Central memory CD8-positive, alpha-beta T cell (primary cell): ENCODE results near the gene CHPT1.
A peak's percentile ranks its signal among the peaks of the same experiment; 100 is the strongest.
"Not testable (repeated sequence)": the region's sequence is repeated elsewhere in the genome, so short reads cannot be mapped to it uniquely, and the experiment has no call there.

Experiments
- ATAC-seq: fragments of 150-1000 bp; cut with Tn5 transposase; replicated peaks from 2 replicates; pipeline ENCODE4 v1.10.0; 2022; ENCODE audit warnings: mild to moderate bottlenecking, moderate FRiP score, moderate number of reproducible peaks; ENCODE audit not compliant: poor library complexity, severe bottlenecking; ENCODE audit errors: extremely low read depth
- DNase-seq, 2 donors: peaks; one replicate each; pipeline ENCODE4 v3.0.0; 2021; ENCODE audit warnings: low spot score in 2 of 2
- H3K27ac Mint-ChIP-seq: one replicate; pipeline ENCODE4 v1.8.0; 2022; ENCODE audit warnings: low read depth, mild to moderate bottlenecking, moderate library complexity, mixed read lengths
- H3K27me3 Mint-ChIP-seq: one replicate; pipeline ENCODE4 v1.8.0; 2022; ENCODE audit warnings: mixed read lengths
- H3K36me3 Mint-ChIP-seq: one replicate; pipeline ENCODE4 v1.8.0; 2022; ENCODE audit warnings: mild to moderate bottlenecking, moderate library complexity, mixed read lengths; ENCODE audit not compliant: insufficient read depth
- H3K4me1 Mint-ChIP-seq: one replicate; pipeline ENCODE4 v1.8.0; 2022; ENCODE audit warnings: mixed read lengths
- H3K4me3 Mint-ChIP-seq: one replicate; pipeline ENCODE4 v1.8.0; 2022; ENCODE audit warnings: mild to moderate bottlenecking, moderate library complexity, mixed read lengths
- H3K9me3 Mint-ChIP-seq: one replicate; pipeline ENCODE4 v1.8.0; 2022; ENCODE audit warnings: mixed read lengths

The CHPT1 gene

DNA sequence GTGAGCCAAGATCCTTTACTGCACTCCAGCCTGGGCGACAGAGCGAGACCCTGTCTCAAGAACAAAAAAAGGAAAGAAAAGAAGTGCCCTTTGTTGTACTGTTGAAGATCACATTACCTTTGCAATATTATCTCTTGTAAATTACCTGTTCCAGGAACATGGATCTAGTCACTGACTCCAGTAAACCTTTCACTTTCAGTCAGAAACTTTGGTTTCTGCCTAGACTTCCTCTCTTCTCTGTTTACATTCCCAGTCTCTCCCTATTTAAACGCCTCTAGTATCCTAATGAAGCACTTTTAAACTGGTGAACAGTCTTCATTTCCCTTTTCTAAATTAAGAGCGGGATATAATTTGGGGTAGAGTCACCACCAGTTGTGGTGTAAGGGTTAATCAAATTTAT lies 12.8 kb downstream of the CHPT1 start:
- H3K4me3 Mint-ChIP-seq = no peak overlapping the region
- H3K27me3 Mint-ChIP-seq = no peaks in the 10 kb centered on the region
- H3K27ac Mint-ChIP-seq = no peak overlapping the region
- ATAC-seq (no peak), DNase-seq (no peak)
- peaks cover 29% of the 10 kb centered on the region for H3K4me1 Mint-ChIP-seq
- no peaks in the 10 kb centered on the region for H3K36me3 Mint-ChIP-seq
- no peaks in the 10 kb centered on the region for H3K9me3 Mint-ChIP-seq

DNA sequence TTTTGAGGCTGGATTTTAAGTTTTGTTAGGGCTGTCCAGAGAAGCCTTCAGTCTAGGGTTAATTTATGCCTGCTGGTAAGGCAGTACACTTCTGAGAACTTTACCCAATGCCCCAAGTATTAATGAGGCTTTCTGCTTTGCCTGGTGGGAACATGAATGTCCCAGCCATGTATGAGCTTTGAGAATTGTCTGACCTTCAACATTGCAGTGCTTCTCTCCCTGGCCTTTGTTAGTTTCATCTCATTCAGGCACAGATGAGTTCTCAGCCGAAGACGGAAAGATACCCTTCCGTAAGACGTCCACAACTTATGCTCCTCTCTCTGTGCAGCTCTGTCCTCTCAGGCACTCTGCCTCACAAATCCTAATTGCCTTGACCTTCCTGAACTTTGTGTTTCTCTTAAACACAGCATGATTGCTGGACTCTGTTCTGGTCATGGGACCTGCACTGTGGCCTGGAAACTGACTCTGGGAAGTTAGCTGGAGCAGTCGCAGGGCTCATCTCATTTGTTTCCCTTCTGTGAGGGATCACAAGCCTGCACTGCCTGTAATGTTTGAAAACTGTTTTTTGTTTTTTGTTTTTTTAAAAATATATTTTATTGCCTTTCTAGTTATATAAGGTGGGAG lies 15.7 kb downstream of the CHPT1 start:
- Mint-ChIP-seq H3K4me3 (no peak overlapping the region), H3K36me3 (no peaks in the 10 kb centered on the region), H3K27ac (no peak overlapping the region)

DNA sequence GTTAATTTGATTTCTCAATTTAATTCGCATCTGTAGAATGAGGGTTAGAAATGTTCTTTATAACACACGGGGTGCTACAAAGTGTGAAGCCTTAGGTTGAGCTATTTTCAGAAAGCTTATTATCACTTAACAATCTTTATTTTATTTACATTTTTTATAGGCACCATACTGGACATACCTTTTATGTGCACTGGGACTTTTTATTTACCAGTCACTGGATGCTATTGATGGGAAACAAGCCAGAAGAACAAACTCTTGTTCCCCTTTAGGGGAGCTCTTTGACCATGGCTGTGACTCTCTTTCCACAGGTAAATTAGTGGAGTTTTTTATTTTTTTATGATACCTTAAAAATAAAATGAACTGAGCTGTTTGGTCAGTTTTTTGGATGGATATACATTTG lies 16.5 kb downstream of the CHPT1 start:
- DNase-seq (no peak), ATAC-seq (no peak)
- Mint-ChIP-seq H3K4me1 (peaks cover 18% of the 10 kb centered on the region), H3K36me3 (no peaks in the 10 kb centered on the region), H3K27me3 (no peaks in the 10 kb centered on the region), H3K9me3 (no peaks in the 10 kb centered on the region), H3K27ac (no peak overlapping the region), H3K4me3 (no peak overlapping the region)

More for the DNA sequence above, 15.7 kb downstream of the CHPT1 start:
- ATAC-seq (no peak), DNase-seq (no peak)
- Mint-ChIP-seq H3K4me1 (peaks cover 18% of the 10 kb centered on the region), H3K27me3 (no peaks in the 10 kb centered on the region), H3K9me3 (no peaks in the 10 kb centered on the region)

DNA sequence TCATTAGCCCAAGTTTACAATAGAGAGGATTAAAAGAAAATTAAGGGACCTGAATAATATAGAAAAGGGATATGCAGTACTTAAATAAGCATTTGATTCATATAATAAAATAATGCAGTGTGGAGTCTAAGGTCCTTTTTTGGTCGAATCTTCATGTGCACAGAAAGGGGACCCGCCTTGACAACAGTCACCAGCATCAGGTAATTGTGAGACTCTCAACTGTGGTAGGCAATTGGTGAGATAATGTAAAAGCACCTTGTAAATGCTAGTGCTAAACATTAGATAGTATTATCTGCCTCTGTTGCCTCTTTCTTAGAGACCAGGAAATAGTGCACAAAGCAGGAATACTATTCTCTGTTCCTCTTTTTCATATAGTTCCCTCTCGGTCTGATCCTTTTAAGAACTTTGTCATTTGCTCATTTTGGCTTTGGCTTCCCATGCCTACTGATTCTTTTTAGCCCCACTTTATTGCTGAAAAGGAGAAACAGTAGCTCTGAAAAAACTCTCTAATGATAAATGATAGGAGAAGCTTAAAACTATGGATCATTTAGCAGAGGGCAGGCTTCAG lies 17.5 kb downstream of the CHPT1 start:
- H3K36me3 Mint-ChIP-seq = peaks cover under 1% of the 10 kb centered on the region
- H3K9me3 Mint-ChIP-seq = no peaks in the 10 kb centered on the region
- H3K4me1 Mint-ChIP-seq = peaks cover 10% of the 10 kb centered on the region
- H3K27me3 Mint-ChIP-seq = no peaks in the 10 kb centered on the region
- H3K27ac Mint-ChIP-seq = peak overlapping the region; percentile 37
- ATAC-seq (no peak), DNase-seq (no peak)
- no peak overlapping the region for H3K4me3 Mint-ChIP-seq

DNA sequence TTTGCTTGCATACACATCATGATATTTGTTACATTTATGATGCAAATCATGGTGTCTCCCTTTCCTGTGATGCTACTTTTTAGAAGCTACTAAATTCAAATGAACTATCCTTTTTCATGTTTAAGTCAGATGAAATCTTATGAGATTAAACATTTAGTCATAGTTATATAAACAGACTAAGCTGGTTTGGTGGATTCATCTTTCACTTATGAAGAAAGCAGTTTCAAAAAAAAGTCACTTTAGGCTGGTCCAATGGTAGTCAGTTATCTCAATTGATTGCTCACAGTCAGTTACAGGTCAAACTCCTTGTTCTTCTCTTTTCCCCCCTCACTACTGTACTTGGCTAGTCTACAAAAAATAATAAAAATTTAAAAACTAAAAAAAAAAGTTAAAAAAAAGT lies 22.1 kb downstream of the CHPT1 start:
- Mint-ChIP-seq H3K27ac (no peak overlapping the region), H3K36me3 (peaks cover 4% of the 10 kb centered on the region), H3K4me3 (no peak overlapping the region), H3K27me3 (no peaks in the 10 kb centered on the region), H3K4me1 (no peaks in the 10 kb centered on the region), H3K9me3 (no peaks in the 10 kb centered on the region)
- DNase-seq (no peak), ATAC-seq (no peak)

DNA sequence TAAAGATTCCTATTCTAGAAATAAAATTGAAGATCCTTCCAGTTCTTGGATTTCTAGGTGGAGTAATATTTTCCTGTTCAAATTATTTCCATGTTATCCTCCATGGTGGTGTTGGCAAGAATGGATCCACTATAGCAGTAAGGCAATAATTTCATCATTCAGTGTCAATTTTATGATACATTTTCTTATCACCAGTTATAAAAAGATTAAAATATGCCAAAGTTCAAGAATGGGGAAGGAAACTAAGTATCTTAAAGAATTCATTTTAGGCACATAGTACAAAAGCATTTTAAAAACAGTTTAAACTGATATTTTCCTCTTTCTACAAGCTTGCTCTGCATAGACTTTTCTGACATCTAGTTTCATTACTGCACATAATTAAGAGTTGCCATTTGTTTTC lies 22.7 kb downstream of the CHPT1 start:
- ATAC-seq = no peak
- Mint-ChIP-seq H3K27me3 (no peaks in the 10 kb centered on the region), H3K36me3 (peaks cover 4% of the 10 kb centered on the region), H3K4me3 (no peak overlapping the region), H3K27ac (no peak overlapping the region), H3K4me1 (no peaks in the 10 kb centered on the region), H3K9me3 (no peaks in the 10 kb centered on the region)
- DNase-seq = no peak

DNA sequence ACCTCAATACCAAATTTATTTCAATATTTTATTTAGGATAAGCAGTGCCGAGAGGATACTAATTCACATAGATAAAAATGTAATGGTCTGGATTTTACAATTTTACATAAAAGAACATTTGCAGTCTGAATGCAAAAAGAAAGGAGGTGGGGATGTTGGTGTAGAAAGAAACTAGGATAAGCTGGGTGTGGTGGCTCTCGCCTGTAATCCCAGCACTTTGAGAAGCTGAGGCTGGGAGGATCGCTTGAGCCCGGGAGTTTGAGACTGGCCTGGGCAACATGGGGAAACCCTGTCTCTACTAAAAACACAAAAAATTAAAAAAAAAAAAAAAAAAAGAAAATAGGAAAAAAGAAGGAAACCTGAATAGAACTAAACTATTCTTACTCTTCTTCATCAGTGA lies 25.0 kb downstream of the CHPT1 start:
- Mint-ChIP-seq H3K27ac (no peak overlapping the region), H3K36me3 (peaks cover 10% of the 10 kb centered on the region), H3K4me1 (no peaks in the 10 kb centered on the region), H3K4me3 (no peak overlapping the region), H3K9me3 (no peaks in the 10 kb centered on the region), H3K27me3 (no peaks in the 10 kb centered on the region)
- no peak for DNase-seq
- ATAC-seq = no peak

DNA sequence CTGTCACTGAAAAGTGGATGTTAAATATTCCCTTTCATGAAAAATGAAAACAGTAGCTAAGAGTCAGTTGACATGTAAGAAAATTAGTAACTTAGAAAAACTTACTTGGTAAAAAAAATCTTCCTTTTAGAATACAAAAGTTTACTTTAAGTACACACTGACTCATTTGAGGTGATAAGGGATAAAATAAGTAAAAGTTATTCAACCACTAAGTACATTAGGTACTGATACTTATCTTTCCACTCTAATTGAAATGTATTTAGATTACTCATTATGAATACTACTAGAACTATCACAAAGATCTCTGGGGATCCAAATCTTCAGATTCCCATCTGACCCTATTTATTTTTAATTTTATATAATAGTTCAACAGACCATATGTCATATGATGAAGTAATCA lies 29.7 kb downstream of the CHPT1 start:
- ATAC-seq (no peak), DNase-seq (no peak)
- H3K9me3 Mint-ChIP-seq = no peaks in the 10 kb centered on the region
- no peak overlapping the region for H3K27ac Mint-ChIP-seq
- H3K4me1 Mint-ChIP-seq = no peaks in the 10 kb centered on the region
- peaks cover 19% of the 10 kb centered on the region for H3K36me3 Mint-ChIP-seq
- H3K27me3 Mint-ChIP-seq = no peaks in the 10 kb centered on the region
- H3K4me3 Mint-ChIP-seq = no peak overlapping the region

DNA sequence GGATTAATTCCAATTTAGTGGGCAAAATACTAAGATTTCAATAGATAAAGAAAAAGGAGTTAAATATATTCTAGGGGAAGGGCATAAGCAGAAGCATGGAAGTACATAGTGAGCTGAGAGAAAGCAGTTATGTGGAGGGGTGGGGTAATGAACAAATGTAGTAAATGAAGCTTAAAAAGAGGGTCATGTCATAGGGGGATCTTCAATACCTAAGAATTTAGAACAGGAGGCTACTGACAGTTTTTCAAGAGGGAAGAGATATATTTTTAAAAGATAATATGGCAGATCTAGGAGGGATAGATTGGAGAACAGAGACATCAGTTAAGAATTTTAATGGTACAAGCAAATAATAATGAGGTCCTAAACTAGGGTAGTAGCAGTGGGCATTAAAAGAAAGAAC lies 32.4 kb downstream of the CHPT1 start:
- Mint-ChIP-seq H3K4me1 (no peaks in the 10 kb centered on the region), H3K27me3 (no peaks in the 10 kb centered on the region), H3K4me3 (no peak overlapping the region), H3K9me3 (no peaks in the 10 kb centered on the region), H3K36me3 (peaks cover 16% of the 10 kb centered on the region), H3K27ac (no peak overlapping the region)
- DNase-seq (no peak), ATAC-seq (no peak)

DNA sequence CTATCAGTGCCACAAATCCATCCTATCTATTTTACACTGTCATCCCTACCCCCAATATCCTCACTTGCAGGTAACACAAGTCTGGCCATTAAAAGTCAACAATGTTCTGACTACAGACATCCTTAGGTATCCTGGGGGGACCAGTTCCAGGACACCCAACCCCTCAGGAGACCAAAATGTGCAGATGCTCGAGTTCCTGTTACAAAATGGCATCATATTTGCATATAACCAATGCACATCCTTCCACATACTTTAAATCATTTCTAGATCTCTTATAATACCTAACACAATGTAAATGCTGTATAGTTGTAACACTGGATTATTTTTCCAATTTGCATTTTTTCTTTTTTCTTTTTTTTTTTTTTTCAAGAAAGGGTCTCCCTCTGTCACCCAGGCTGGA lies 34.9 kb downstream of the CHPT1 start:
- no peaks in the 10 kb centered on the region for H3K27me3 Mint-ChIP-seq
- no peak for ATAC-seq
- peaks cover 11% of the 10 kb centered on the region for H3K36me3 Mint-ChIP-seq
- H3K27ac Mint-ChIP-seq = no peak overlapping the region
- no peak overlapping the region for H3K4me3 Mint-ChIP-seq
- H3K9me3 Mint-ChIP-seq = no peaks in the 10 kb centered on the region
- no peak for DNase-seq
- H3K4me1 Mint-ChIP-seq = no peaks in the 10 kb centered on the region

DNA sequence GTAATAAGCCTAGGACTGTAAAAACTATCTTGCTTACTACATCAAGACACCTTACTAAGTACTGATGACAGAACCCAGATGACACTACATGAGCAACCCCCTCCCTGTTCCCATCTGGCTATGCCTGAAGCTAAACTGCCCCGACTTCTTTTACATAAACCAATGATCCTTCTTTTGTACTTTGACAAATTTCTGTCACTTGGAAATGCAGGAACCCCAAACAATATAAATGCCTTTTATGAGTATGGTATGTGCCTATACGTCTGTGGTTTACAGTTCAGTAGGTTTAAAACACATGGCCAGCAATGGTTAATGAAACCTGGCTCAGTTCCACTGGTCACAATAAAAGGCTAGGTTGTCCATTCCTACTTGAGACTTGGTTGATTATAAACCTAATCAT lies 35.7 kb downstream of the CHPT1 start:
- Mint-ChIP-seq H3K27me3 (no peaks in the 10 kb centered on the region), H3K36me3 (peaks cover 11% of the 10 kb centered on the region), H3K4me1 (no peaks in the 10 kb centered on the region), H3K4me3 (no peak overlapping the region), H3K9me3 (no peaks in the 10 kb centered on the region), H3K27ac (no peak overlapping the region)
- no peak for DNase-seq
- no peak for ATAC-seq

DNA sequence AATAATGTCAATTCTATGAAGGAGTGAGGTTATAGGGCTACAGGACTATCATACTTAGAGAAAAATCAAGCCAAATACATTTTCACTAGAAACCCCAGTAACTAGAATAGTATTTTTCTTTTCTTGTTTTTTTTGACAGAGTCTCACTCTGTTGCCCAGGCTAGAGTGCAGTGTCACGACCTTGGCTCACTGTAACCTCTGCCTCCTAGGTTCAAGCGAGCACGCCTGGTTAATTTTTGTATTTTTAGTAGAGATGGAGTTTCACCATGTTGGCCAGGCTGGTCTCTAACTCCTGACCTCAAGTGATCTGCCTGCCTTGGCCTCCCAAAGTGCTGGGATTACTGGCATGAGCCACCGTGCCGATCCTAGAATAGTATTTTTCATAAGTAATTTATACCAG lies 37.0 kb downstream of the CHPT1 start:
- H3K9me3 Mint-ChIP-seq = not testable (repeated sequence)

DNA sequence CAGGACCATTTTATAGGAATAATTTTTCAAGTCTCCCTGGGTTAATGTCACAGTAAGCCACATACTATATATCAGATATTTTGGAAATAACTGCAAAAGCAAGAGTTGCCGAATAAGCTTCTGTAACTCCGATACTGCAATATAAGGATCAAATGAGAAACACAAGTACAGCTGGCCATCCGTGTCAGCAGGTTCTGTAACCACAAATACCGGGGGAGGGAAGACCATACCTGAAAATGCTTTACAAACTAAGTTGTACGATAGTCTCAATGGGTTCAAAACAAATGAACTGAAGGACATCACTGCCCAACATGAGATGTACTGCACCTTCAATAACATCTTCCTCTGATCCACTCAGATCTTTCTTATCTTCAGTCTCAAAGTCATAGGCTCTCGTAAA lies 40.0 kb downstream of the CHPT1 start:
- H3K36me3 Mint-ChIP-seq = no peaks in the 10 kb centered on the region
- no peak for ATAC-seq
- no peaks in the 10 kb centered on the region for H3K9me3 Mint-ChIP-seq
- H3K4me1 Mint-ChIP-seq = peaks cover 3% of the 10 kb centered on the region
- no peaks in the 10 kb centered on the region for H3K27me3 Mint-ChIP-seq
- H3K27ac Mint-ChIP-seq = no peak overlapping the region
- DNase-seq = no peak
- H3K4me3 Mint-ChIP-seq = no peak overlapping the region

More for the DNA sequence above, 37.0 kb downstream of the CHPT1 start:
- not testable (repeated sequence) for H3K27ac Mint-ChIP-seq, H3K4me3 Mint-ChIP-seq, H3K4me1 Mint-ChIP-seq, DNase-seq, H3K27me3 Mint-ChIP-seq, ATAC-seq, H3K36me3 Mint-ChIP-seq
